CD4-positive, CD25-positive, alpha-beta regulatory T cell (primary cell): Measurements from ENCODE around the gene ATF7IP. TPM values are rescaled to one million over a fixed set of nuclear protein-coding genes. Genes with fewer than 3 reads are reported as not detected.

Source experiments
- ATAC-seq, 2 donors: fragments of 150-1000 bp; cut with Tn5 transposase; one replicate each; pipeline ENCODE4 v1.10.0; 2021; ENCODE audit warnings: low read depth in 2 of 2, moderate number of reproducible peaks in 2 of 2, moderate library complexity in 1 of 2
- DNase-seq, 3 donors: peaks; one replicate each; pipeline versions ENCODE4 v3.0.0 to v3.0.0-alpha.2; 2012 to 2022; ENCODE audit warnings: mixed read lengths in 1 of 3
- H3K27ac ChIP-seq: one replicate; pipeline ENCODE4 v1.7.0; 2013; ENCODE audit warnings: mild to moderate bottlenecking, low read length; ENCODE audit not compliant: insufficient read depth, poor library complexity, severe bottlenecking
- H3K27me3 ChIP-seq: one replicate; pipeline ENCODE4 v1.7.0; 2013; ENCODE audit warnings: low read length; ENCODE audit not compliant: control insufficient read depth, insufficient read depth
- H3K36me3 ChIP-seq: one replicate; pipeline ENCODE4 v1.7.0; 2013; ENCODE audit warnings: mild to moderate bottlenecking, low read length, moderate library complexity; ENCODE audit not compliant: control insufficient read depth, insufficient read depth
- H3K4me1 ChIP-seq: 2 replicates; pipeline ENCODE4 v1.7.0; 2013; ENCODE audit warnings: mild to moderate bottlenecking, low read length; ENCODE audit not compliant: insufficient read depth, control insufficient read depth, poor library complexity, severe bottlenecking
- H3K4me3 ChIP-seq: one replicate; pipeline ENCODE4 v1.7.0; 2013; ENCODE audit warnings: low read depth, mild to moderate bottlenecking, low read length, moderate library complexity
- H3K9me3 ChIP-seq, 2 experiments: 1 replicate in 1 of 2; 2 replicates in 1 of 2; pipeline ENCODE4 v1.7.0; 2013; ENCODE audit warnings: low read length in 2 of 2, mild to moderate bottlenecking in 1 of 2, moderate library complexity in 1 of 2; ENCODE audit not compliant: control insufficient read depth in 2 of 2
- H3K27ac Mint-ChIP-seq, 3 donors: one replicate each; pipeline ENCODE4 v1.8.0; 2020 to 2022; ENCODE audit warnings: mild to moderate bottlenecking in 3 of 3, mixed read lengths in 3 of 3, moderate library complexity in 2 of 3
- H3K27me3 Mint-ChIP-seq: one replicate; pipeline ENCODE4 v1.8.0; 2022; ENCODE audit warnings: mild to moderate bottlenecking, mixed read lengths
- H3K36me3 Mint-ChIP-seq: one replicate; pipeline ENCODE4 v1.8.0; 2020; ENCODE audit warnings: mixed read lengths
- H3K4me1 Mint-ChIP-seq, 4 donors: one replicate each; pipeline ENCODE4 v1.8.0; 2020 to 2022; ENCODE audit warnings: mixed read lengths in 4 of 4, mild to moderate bottlenecking in 1 of 4
- H3K4me3 Mint-ChIP-seq, 4 donors: one replicate each; pipeline ENCODE4 v1.8.0; 2020 to 2022; ENCODE audit warnings: mild to moderate bottlenecking in 4 of 4, mixed read lengths in 4 of 4, moderate library complexity in 3 of 4
- H3K9me3 Mint-ChIP-seq, 7 donors: one replicate each; pipeline ENCODE4 v1.8.0; 2020 to 2022; ENCODE audit warnings: mixed read lengths in 7 of 7, mild to moderate bottlenecking in 3 of 7, moderate library complexity in 2 of 7
- polyA plus RNA-seq, 4 donors: library from polyadenylated mRNA; unstranded; fragments of 300-500 nt; fragmentation: Illumina TruSeq; gene quantifications; one replicate each; pipeline ENCODE4 v1.2.3, GENCODE V29; 2021
- total RNA-seq: library from RNA; stranded (reverse); gene quantifications from one replicate; pipeline ENCODE4 v1.2.3, GENCODE V29; 2022

Gene ATF7IP
- total and polyA plus RNA-seq, 5 donors from 2014 or later = 83.9 to 175 (median 101) TPM

- H3K4me3 Mint-ChIP-seq = no peak overlapping the region
- H3K27me3 Mint-ChIP-seq = no peaks in the 10 kb centered on the region
- H3K4me1 ChIP-seq = peaks cover 5% of the 10 kb centered on the region
- DNase-seq (no peak), ATAC-seq (no peak)
- H3K36me3 ChIP-seq = peaks cover 64% of the 10 kb centered on the region
- H3K27me3 ChIP-seq = no peaks in the 10 kb centered on the region
- H3K4me1 Mint-ChIP-seq = peaks cover 26 to 48% (median 31%) of the 10 kb centered on the region in 4 donors
- peaks cover 0 to under 1% (median 0%) of the 10 kb centered on the region in 7 donors for H3K9me3 Mint-ChIP-seq
- H3K36me3 Mint-ChIP-seq = peaks cover 51% of the 10 kb centered on the region
- no peaks in the 10 kb centered on the region for H3K9me3 ChIP-seq
- no peak overlapping the region for H3K27ac Mint-ChIP-seq
- H3K27ac ChIP-seq = no peak overlapping the region
- H3K4me3 ChIP-seq = no peak overlapping the region
These were observed 70.1 kb downstream of the ATF7IP start for GRCh38 chr12:14435627-14436026.

GRCh38 chr12:14442221-14442881 is 76.9 kb downstream of the ATF7IP start:
- Histone ChIP-seq H3K36me3 (peaks cover 81% of the 10 kb centered on the region), H3K27me3 (no peaks in the 10 kb centered on the region), H3K4me3 (no peak overlapping the region), H3K9me3 (no peaks in the 10 kb centered on the region), H3K27ac (no peak overlapping the region), H3K4me1 (no peaks in the 10 kb centered on the region)
- Mint-ChIP-seq H3K9me3 (peaks cover 0 to 2% (median 0%) of the 10 kb centered on the region in 7 donors), H3K4me3 (no peak overlapping the region), H3K27ac (peak overlapping the region in 1 of 3 donors; percentile 1), H3K27me3 (no peaks in the 10 kb centered on the region), H3K4me1 (peaks cover 29 to 36% (median 32%) of the 10 kb centered on the region in 4 donors), H3K36me3 (peaks cover 59% of the 10 kb centered on the region)
- DNase-seq (no peak), ATAC-seq (no peak)

- H3K9me3 ChIP-seq = no peaks in the 10 kb centered on the region
- H3K4me3 Mint-ChIP-seq = no peak overlapping the region
- H3K27me3 ChIP-seq = no peaks in the 10 kb centered on the region
- H3K4me3 ChIP-seq = no peak overlapping the region
- peaks cover 83% of the 10 kb centered on the region for H3K36me3 ChIP-seq
- DNase-seq (no peak), ATAC-seq (no peak)
- peaks cover 64% of the 10 kb centered on the region for H3K36me3 Mint-ChIP-seq
- peak overlapping the region in 1 of 3 donors; percentile 46 for H3K27ac Mint-ChIP-seq
- no peaks in the 10 kb centered on the region for H3K27me3 Mint-ChIP-seq
- H3K27ac ChIP-seq = no peak overlapping the region
- peaks cover 36 to 41% (median 40%) of the 10 kb centered on the region in 4 donors for H3K4me1 Mint-ChIP-seq
- H3K4me1 ChIP-seq = no peaks in the 10 kb centered on the region
- H3K9me3 Mint-ChIP-seq = peaks cover 0 to 3% (median 0%) of the 10 kb centered on the region in 7 donors
These were observed 78.0 kb downstream of the ATF7IP start for GRCh38 chr12:14443531-14443930.

GRCh38 chr12:14450479-14450878 is 85.0 kb downstream of the ATF7IP start:
- Histone ChIP-seq H3K4me1 (peaks cover 13% of the 10 kb centered on the region), H3K9me3 (no peaks in the 10 kb centered on the region), H3K27me3 (no peaks in the 10 kb centered on the region), H3K4me3 (no peak overlapping the region), H3K27ac (no peak overlapping the region), H3K36me3 (peaks cover 76% of the 10 kb centered on the region)
- no peaks in the 10 kb centered on the region for H3K27me3 Mint-ChIP-seq
- H3K27ac Mint-ChIP-seq = no peak overlapping the region
- peaks cover 0 to 4% (median 0%) of the 10 kb centered on the region in 7 donors for H3K9me3 Mint-ChIP-seq
- peaks cover 55 to 72% (median 63%) of the 10 kb centered on the region in 4 donors for H3K4me1 Mint-ChIP-seq
- no peak overlapping the region for H3K4me3 Mint-ChIP-seq
- ATAC-seq (no peak), DNase-seq (no peak)
- H3K36me3 Mint-ChIP-seq = peaks cover 74% of the 10 kb centered on the region

GRCh38 chr12:14452336-14452735 is 86.9 kb downstream of the ATF7IP start:
- H3K36me3 ChIP-seq = peaks cover 80% of the 10 kb centered on the region
- H3K27me3 ChIP-seq = no peaks in the 10 kb centered on the region
- ATAC-seq (no peak), DNase-seq (no peak)
- H3K36me3 Mint-ChIP-seq = peaks cover 79% of the 10 kb centered on the region
- peaks cover 59 to 77% (median 61%) of the 10 kb centered on the region in 4 donors for H3K4me1 Mint-ChIP-seq
- H3K27me3 Mint-ChIP-seq = no peaks in the 10 kb centered on the region
- no peaks in the 10 kb centered on the region for H3K9me3 ChIP-seq
- H3K4me3 ChIP-seq = peak overlapping the region; percentile 30
- H3K4me3 Mint-ChIP-seq = peak overlapping the region; percentile 11 to 77 (median 44)
- peaks cover 0 to 4% (median 0%) of the 10 kb centered on the region in 7 donors for H3K9me3 Mint-ChIP-seq
- H3K4me1 ChIP-seq = peaks cover 13% of the 10 kb centered on the region
- peak overlapping the region; percentile 62 to 79 (median 67) for H3K27ac Mint-ChIP-seq
- H3K27ac ChIP-seq = no peak overlapping the region

- Histone ChIP-seq H3K4me1 (peaks cover 13% of the 10 kb centered on the region), H3K4me3 (peak overlapping the region; percentile 30), H3K36me3 (peaks cover 80% of the 10 kb centered on the region), H3K27me3 (no peaks in the 10 kb centered on the region), H3K9me3 (no peaks in the 10 kb centered on the region), H3K27ac (no peak overlapping the region)
- Mint-ChIP-seq H3K4me3 (peak overlapping the region in 1 of 4 donors; percentile 19), H3K36me3 (peaks cover 74% of the 10 kb centered on the region), H3K9me3 (peaks cover 0 to 4% (median 0%) of the 10 kb centered on the region in 7 donors), H3K27me3 (no peaks in the 10 kb centered on the region), H3K27ac (peak overlapping the region; percentile 55 to 70 (median 67)), H3K4me1 (peaks cover 55 to 73% (median 58%) of the 10 kb centered on the region in 4 donors)
- no peak for DNase-seq
- no peak for ATAC-seq
These were observed 87.4 kb downstream of the ATF7IP start for GRCh38 chr12:14452865-14453264.

- Mint-ChIP-seq H3K36me3 (peaks cover 65% of the 10 kb centered on the region), H3K9me3 (peaks cover 0 to 4% (median 0%) of the 10 kb centered on the region in 7 donors), H3K4me1 (peaks cover 47 to 63% (median 52%) of the 10 kb centered on the region in 4 donors), H3K27ac (peak overlapping the region; percentile 7 to 76 (median 67)), H3K27me3 (no peaks in the 10 kb centered on the region), H3K4me3 (peak overlapping the region in 2 of 4 donors; percentile 18 to 37)
- Histone ChIP-seq H3K4me1 (peaks cover 13% of the 10 kb centered on the region), H3K36me3 (peaks cover 81% of the 10 kb centered on the region), H3K9me3 (no peaks in the 10 kb centered on the region), H3K27me3 (no peaks in the 10 kb centered on the region), H3K4me3 (no peak overlapping the region), H3K27ac (no peak overlapping the region)
- peak; percentile 68 to 75 for ATAC-seq
- DNase-seq = peak in 2 of 3 donors; percentile 42 to 67
These were observed 88.8 kb downstream of the ATF7IP start for GRCh38 chr12:14454098-14454907.
